GM19240 (cell line): ENCODE data around the gene RING1.

ENCODE experiments used
- DNase-seq: peaks from one replicate; pipeline ENCODE4 v3.0.0; 2011; ENCODE audit warnings: low spot score; ENCODE audit not compliant: insufficient read length

RING1 gene

GRCh38 chr6:33171880-33172687, 36.2 kb upstream of the RING1 start:
- no peak for DNase-seq

- DNase-seq = no peak
Measured at GRCh38 chr6:33172688-33173534, 35.4 kb upstream of the RING1 start.

- DNase-seq = no peak
Measured at GRCh38 chr6:33173535-33174180, 34.6 kb upstream of the RING1 start.

- no peak for DNase-seq
Measured at GRCh38 chr6:33174784-33175183, 33.5 kb upstream of the RING1 start.

GRCh38 chr6:33175436-33176069, 32.7 kb upstream of the RING1 start:
- DNase-seq = no peak

- DNase-seq = no peak
Measured at GRCh38 chr6:33176906-33177305, 31.4 kb upstream of the RING1 start.

GRCh38 chr6:33177552-33178446, 30.5 kb upstream of the RING1 start:
- DNase-seq = no peak

- no peak for DNase-seq
Measured at GRCh38 chr6:33178755-33179475, 29.4 kb upstream of the RING1 start.

GRCh38 chr6:33181141-33181540, 27.2 kb upstream of the RING1 start:
- DNase-seq = no peak

GRCh38 chr6:33183071-33183683, 25.1 kb upstream of the RING1 start:
- DNase-seq = no peak

GRCh38 chr6:33185190-33185589, 23.1 kb upstream of the RING1 start:
- no peak for DNase-seq

GRCh38 chr6:33185654-33186187, 22.6 kb upstream of the RING1 start:
- DNase-seq = no peak

GRCh38 chr6:33187809-33188208, 20.5 kb upstream of the RING1 start:
- DNase-seq = no peak

- no peak for DNase-seq
Measured at GRCh38 chr6:33189164-33189563, 19.1 kb upstream of the RING1 start.

- no peak for DNase-seq
Measured at GRCh38 chr6:33189625-33190448, 18.5 kb upstream of the RING1 start.

GRCh38 chr6:33190504-33191107, 17.7 kb upstream of the RING1 start:
- DNase-seq = no peak

GRCh38 chr6:33191383-33192104, 16.8 kb upstream of the RING1 start:
- DNase-seq = no peak
